Spleen (tissue), 11 donors: ENCODE data around the gene ZEB2. TPM values are rescaled to one million over a fixed set of nuclear protein-coding genes. Genes with fewer than 3 reads are reported as not detected.

ENCODE experiments used
- DNase-seq: peaks from one replicate; pipeline ENCODE4 v3.0.0-alpha.2; 2020
- H3K27ac ChIP-seq, 8 donors: fragments of 200-600 bp; sonication (generic) in 7 of 8; 1 replicate in 4 of 8; 2 replicates in 4 of 8; pipeline versions ENCODE4 v1.5.0 to v1.8.0; 2016 to 2021; ENCODE audit warnings: inconsistent platforms in 4 of 8, mild to moderate bottlenecking in 4 of 8, moderate library complexity in 1 of 8
- H3K27me3 ChIP-seq, 7 donors: fragments of 200-600 bp; sonication (generic) in 6 of 7; replicated peaks in 1 of 7; 1 replicate in 4 of 7; 2 replicates in 3 of 7; pipeline versions ENCODE4 v1.5.0 to v1.8.0; 2016 to 2021; ENCODE audit warnings: inconsistent platforms in 3 of 7, mild to moderate bottlenecking in 1 of 7
- H3K36me3 ChIP-seq, 6 donors: fragments of 200-600 bp; sonication (generic) in 5 of 6; 1 replicate in 4 of 6; 2 replicates in 2 of 6; pipeline versions ENCODE4 v1.5.0 to v1.8.0; 2016 to 2021; ENCODE audit warnings: inconsistent platforms in 2 of 6
- H3K4me1 ChIP-seq, 6 donors: fragments of 200-600 bp; sonication (generic) in 5 of 6; 1 replicate in 3 of 6; 2 replicates in 3 of 6; pipeline versions ENCODE4 v1.5.0 to v1.8.0; 2016 to 2021; ENCODE audit warnings: inconsistent platforms in 3 of 6
- H3K4me3 ChIP-seq, 8 donors: fragments of 200-600 bp; sonication (generic) in 7 of 8; 1 replicate in 4 of 8; 2 replicates in 4 of 8; pipeline versions ENCODE4 v1.5.0 to v1.8.0; 2016 to 2021; ENCODE audit warnings: inconsistent platforms in 4 of 8, mild to moderate bottlenecking in 4 of 8, moderate library complexity in 2 of 8
- H3K9me3 ChIP-seq, 8 donors: fragments of 200-600 bp; sonication (generic) in 7 of 8; 1 replicate in 4 of 8; 2 replicates in 4 of 8; pipeline versions ENCODE4 v1.5.0 to v1.8.0; 2016 to 2021; ENCODE audit warnings: inconsistent platforms in 4 of 8
- POLR2A ChIP-seq, 3 donors: fragments of 450-650 bp; IDR thresholded peaks; one replicate each; pipeline ENCODE4 v1.5.1; 2017; ENCODE audit warnings: antibody characterized with exemption in 3 of 3, mild to moderate bottlenecking in 1 of 3
- POLR2AphosphoS5 ChIP-seq, 3 donors: sonication (generic); formaldehyde crosslinking; IDR thresholded peaks; one replicate each; pipeline ENCODE4 v1.5.1; 2017; ENCODE audit warnings: antibody characterized with exemption in 3 of 3
- WGBS, 5 donors: extraction: QIAGEN DNeasy Blood & Tissue Kit in 3 of 5; methylation state at CpG; one replicate each; pipeline versions ENCODE4 v1.1.5 to v1.1.7; 2013 to 2018; 5-methylcytosine and 5-hydroxymethylcytosine counted together
- intact Hi-C: fragments of 100-400 bp; cut with DNase I; formaldehyde crosslinking; loops from one replicate; pipeline ENCODE4 v1.15.0; 2023; ENCODE audit warnings: low total_unique reads
- polyA plus RNA-seq, 3 donors: library from polyadenylated mRNA; stranded (reverse); fragments of 200-250 nt; gene quantifications; one replicate each; pipeline ENCODE4 v1.2.1, GENCODE V29; 2013
- total RNA-seq, 7 donors: library from RNA; depleted of rRNA in 3 of 7; stranded (reverse); fragments of >200 nt in 3 of 7; fragmentation: NEBNext Ultra II Directional in 4 of 7; extraction: Animal tissue kit (Norgen Biotek cat#: 25700) in 4 of 7; gene quantifications; one replicate each; pipeline versions ENCODE4 v1.1.0 to v1.2.1, GENCODE V29; 2016 to 2021
- TF ChIP-seq, protein P1 (sequence below), 11 experiments: fragments of 200-600 bp in 7 of 11; fragments of 450-650 bp in 4 of 11; sonication (generic) in 4 of 11; IDR thresholded peaks in 8 of 11; conservative IDR thresholded peaks in 3 of 11; 1 replicate in 7 of 11; 2 replicates in 4 of 11; pipeline versions ENCODE4 v1.4.0 to v1.8.0; 2016 to 2021; ENCODE audit warnings: antibody characterized with exemption in 11 of 11, inconsistent platforms in 4 of 11, mild to moderate bottlenecking in 1 of 11
- donor health status: healthy with polysubstance abuse.
- donor health status: DM: no; HTN: no; CAD: no; lungs with moderate emphysema.
- donor health status: DM: no; HTN: no; CAD: no.
- donor health status: Bipolar disorder and iron deficiency.
- donor health status: healthy.
- donor health status: DM: no; HTN: no; CAD: no.
- donor health status: DM: yes; HTN: yes; CAD: no.

Gene ZEB2
- total and polyA plus RNA-seq, 10 donors: 25.5 to 362 (median 240) TPM

DNA sequence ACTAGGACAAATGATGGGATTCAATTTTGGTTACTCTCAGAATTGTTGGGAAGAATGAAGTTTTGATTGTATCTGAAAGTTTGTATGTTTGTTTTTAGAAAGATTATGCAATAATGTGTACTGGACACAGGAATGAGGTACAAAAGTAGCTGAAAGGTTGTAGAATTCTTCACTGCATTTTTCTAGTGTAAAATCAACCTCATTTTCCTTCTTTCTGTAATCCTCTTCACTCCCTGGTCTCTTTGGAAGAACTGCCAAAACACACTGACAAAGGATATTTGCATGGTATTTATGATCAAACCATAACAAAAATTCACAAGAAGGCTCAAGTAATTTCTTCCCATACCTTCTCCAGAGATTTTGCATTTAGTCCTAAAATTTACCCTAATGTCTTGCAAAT, 110.7 kb downstream of the ZEB2 start:
- Histone ChIP-seq H3K36me3 (peaks cover 0 to 78% (median 23%) of the 10 kb centered on the region in 6 donors), H3K27me3 (no peaks in the 10 kb centered on the region), H3K4me1 (peaks cover 0 to 64% (median 36%) of the 10 kb centered on the region in 6 donors), H3K4me3 (no peak overlapping the region), H3K9me3 (no peaks in the 10 kb centered on the region), H3K27ac (peak overlapping the region in 1 of 8 donors; percentile 3)
- TF ChIP-seq, protein P1, sequence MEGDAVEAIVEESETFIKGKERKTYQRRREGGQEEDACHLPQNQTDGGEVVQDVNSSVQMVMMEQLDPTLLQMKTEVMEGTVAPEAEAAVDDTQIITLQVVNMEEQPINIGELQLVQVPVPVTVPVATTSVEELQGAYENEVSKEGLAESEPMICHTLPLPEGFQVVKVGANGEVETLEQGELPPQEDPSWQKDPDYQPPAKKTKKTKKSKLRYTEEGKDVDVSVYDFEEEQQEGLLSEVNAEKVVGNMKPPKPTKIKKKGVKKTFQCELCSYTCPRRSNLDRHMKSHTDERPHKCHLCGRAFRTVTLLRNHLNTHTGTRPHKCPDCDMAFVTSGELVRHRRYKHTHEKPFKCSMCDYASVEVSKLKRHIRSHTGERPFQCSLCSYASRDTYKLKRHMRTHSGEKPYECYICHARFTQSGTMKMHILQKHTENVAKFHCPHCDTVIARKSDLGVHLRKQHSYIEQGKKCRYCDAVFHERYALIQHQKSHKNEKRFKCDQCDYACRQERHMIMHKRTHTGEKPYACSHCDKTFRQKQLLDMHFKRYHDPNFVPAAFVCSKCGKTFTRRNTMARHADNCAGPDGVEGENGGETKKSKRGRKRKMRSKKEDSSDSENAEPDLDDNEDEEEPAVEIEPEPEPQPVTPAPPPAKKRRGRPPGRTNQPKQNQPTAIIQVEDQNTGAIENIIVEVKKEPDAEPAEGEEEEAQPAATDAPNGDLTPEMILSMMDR (IDR thresholded peaks at IDR 0.05 in 8 of 11, conservative IDR thresholded peaks at IDR 0.05 in 3 of 11): no peak
- TF ChIP-seq POLR2A (IDR thresholded peaks at IDR 0.05) (no peak), POLR2AphosphoS5 (IDR thresholded peaks at IDR 0.05) (no peak)
- DNase-seq: no peak
- intact Hi-C loops: no loop called here

DNA sequence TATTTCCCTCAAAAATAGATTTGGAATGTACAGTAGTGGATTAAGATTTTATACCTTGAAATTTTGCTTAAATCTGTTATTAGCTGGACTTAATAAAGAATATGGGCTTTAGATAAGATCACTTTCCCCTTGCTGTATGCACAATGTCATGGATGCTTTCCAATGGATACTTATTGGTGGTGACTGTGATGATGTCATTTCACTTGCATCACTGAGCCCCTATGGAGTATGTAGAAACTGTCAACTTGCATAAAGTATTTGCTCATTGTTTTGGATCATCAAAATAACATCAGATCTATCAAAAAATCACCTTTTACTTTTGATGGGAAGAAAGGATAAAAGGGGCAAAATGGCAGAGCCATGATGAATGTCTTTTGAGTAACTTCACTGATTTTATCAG, 112.7 kb downstream of the ZEB2 start:
- no peak for TF ChIP-seq POLR2AphosphoS5 (IDR thresholded peaks at IDR 0.05)
- TF ChIP-seq, protein P1 (IDR thresholded peaks at IDR 0.05 in 8 of 11, conservative IDR thresholded peaks at IDR 0.05 in 3 of 11): no peak
- TF ChIP-seq POLR2A (IDR thresholded peaks at IDR 0.05): no peak
- no peak overlapping the region for H3K4me3 ChIP-seq
- intact Hi-C loops: no loop called here
- H3K27me3 ChIP-seq: no peaks in the 10 kb centered on the region
- no peaks in the 10 kb centered on the region for H3K9me3 ChIP-seq
- peak overlapping the region in 3 of 8 donors; percentile 10 to 22 (median 21) for H3K27ac ChIP-seq
- H3K4me1 ChIP-seq: peaks cover 0 to 53% (median 24%) of the 10 kb centered on the region in 6 donors
- H3K36me3 ChIP-seq: peaks cover 0 to 88% (median 34%) of the 10 kb centered on the region in 6 donors
- DNase-seq: no peak

DNA sequence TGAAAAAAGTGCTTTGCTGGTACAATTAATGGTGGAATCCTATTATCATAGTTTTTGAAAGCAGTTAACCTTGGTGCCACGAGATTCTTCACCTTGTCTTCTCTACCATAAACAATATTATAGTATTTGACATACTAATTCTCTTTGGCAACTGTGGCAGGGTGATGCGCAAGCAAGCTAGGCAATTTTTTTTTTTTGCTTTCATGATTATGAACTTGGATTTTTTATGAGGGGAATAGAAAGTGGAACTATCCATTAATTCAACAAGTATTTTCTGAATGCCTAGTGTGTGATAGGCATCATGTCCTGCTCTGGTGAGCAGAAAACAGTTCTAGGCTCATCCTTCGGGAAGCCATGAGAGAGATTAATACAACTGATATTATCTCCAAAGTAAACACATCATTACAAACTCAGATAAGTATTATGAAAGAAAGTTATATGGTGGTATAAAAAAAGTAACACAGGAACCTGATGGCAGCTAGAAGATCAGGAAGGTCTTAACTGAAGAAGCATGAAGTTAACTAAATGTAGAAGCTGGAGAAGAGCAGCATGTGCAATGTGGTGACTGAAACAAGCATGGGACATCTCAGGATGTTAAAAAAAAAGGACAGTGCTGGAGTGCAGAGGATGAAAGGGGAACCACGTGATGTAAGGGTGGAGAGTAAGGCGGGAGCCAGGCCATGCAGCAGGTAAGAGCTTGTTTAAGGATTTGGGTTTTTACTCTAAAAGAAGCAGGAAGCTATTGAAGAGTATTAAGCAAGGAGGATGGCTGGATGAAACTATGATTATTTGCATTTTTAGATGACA, 113.7 kb downstream of the ZEB2 start:
- peaks cover 0 to 88% (median 35%) of the 10 kb centered on the region in 6 donors for H3K36me3 ChIP-seq
- DNase-seq: no peak
- H3K9me3 ChIP-seq: no peaks in the 10 kb centered on the region
- no peaks in the 10 kb centered on the region for H3K27me3 ChIP-seq
- TF ChIP-seq, protein P1 (IDR thresholded peaks at IDR 0.05 in 8 of 11, conservative IDR thresholded peaks at IDR 0.05 in 3 of 11): no peak
- TF ChIP-seq POLR2AphosphoS5 (IDR thresholded peaks at IDR 0.05): peak in 1 of 3 donors; percentile 39
- TF ChIP-seq POLR2A (IDR thresholded peaks at IDR 0.05): no peak
- WGBS, 5 donors: 67 to 83% (median 73%) methylated on average over 5 of the region's 5 CpGs
- H3K27ac ChIP-seq: peak overlapping the region in 5 of 8 donors; percentile 10 to 33 (median 22)
- H3K4me3 ChIP-seq: no peak overlapping the region
- intact Hi-C loops: no loop called here
- H3K4me1 ChIP-seq: peaks cover 0 to 55% (median 24%) of the 10 kb centered on the region in 6 donors

DNA sequence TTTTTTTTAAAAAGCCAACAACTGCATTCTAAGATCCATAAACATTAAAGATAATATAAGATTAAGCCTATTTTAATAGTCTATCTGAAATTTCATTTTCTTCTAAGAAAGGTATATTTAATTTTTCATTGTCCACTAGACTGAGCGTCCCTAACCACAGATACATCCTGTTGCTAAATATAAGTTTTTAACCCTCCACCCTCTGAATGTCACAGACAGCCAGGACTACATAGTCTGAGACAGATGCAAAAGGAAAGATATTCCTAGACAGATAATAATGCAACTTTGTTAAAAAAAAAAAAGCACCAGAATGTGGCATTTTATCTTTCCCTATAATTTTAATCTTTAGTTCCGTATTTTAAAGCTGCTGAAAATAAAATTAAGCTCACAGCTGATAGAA, 114.6 kb downstream of the ZEB2 start:
- H3K9me3 ChIP-seq: no peaks in the 10 kb centered on the region
- H3K36me3 ChIP-seq: peaks cover 0 to 90% (median 42%) of the 10 kb centered on the region in 6 donors
- TF ChIP-seq, protein P1 (IDR thresholded peaks at IDR 0.05 in 8 of 11, conservative IDR thresholded peaks at IDR 0.05 in 3 of 11): no peak
- TF ChIP-seq POLR2AphosphoS5 (IDR thresholded peaks at IDR 0.05) (no peak), POLR2A (IDR thresholded peaks at IDR 0.05) (no peak)
- DNase-seq: no peak
- no peaks in the 10 kb centered on the region for H3K27me3 ChIP-seq
- intact Hi-C loops: no loop called here
- H3K4me1 ChIP-seq: peaks cover 0 to 55% (median 24%) of the 10 kb centered on the region in 6 donors
- H3K27ac ChIP-seq: peak overlapping the region in 3 of 8 donors; percentile 22 to 33 (median 31)
- WGBS, 5 donors: 40 to 49% (median 45%) methylated on average over 2 of the region's 2 CpGs
- H3K4me3 ChIP-seq: no peak overlapping the region
